Activated CD8-positive, alpha-beta memory T cell treated with anti-CD3 and anti-CD28 coated beads, Interleukin-2, amount 50 U/mL, for 4 hours (primary cell): ENCODE measurements around the gene KIFC1.
"Not testable (repeated sequence)": the region's sequence is repeated elsewhere in the genome, so short reads cannot be mapped to it uniquely, and the experiment has no call there.

Experiments
- DNase-seq: peaks from one replicate; pipeline ENCODE4 v3.0.0-alpha.2; 2020

KIFC1 gene

GRCh38 chr6:33391278-33391921 is at the start of gene KIFC1:
KIFC1 (plus strand) TSS chr6:33391823; CDS start chr6:33391986, 163 bp downstream.
- DNase-seq: peak; percentile 98

GRCh38 chr6:33343606-33343952 is 48.0 kb upstream of the KIFC1 start:
- DNase-seq: not testable (repeated sequence)

- peak; percentile 36 for DNase-seq
These were observed 47.5 kb upstream of the KIFC1 start for GRCh38 chr6:33343953-33344611.

GRCh38 chr6:33344701-33345697 is 46.6 kb upstream of the KIFC1 start:
- DNase-seq: peak; percentile 57

- DNase-seq: not testable (repeated sequence)
These were observed 44.7 kb upstream of the KIFC1 start for GRCh38 chr6:33346972-33347371.

GRCh38 chr6:33347816-33348215 is 43.8 kb upstream of the KIFC1 start:
- DNase-seq: no peak

GRCh38 chr6:33355860-33356259 is 35.8 kb upstream of the KIFC1 start:
- DNase-seq: not testable (repeated sequence)

- no peak for DNase-seq
These were observed 35.3 kb upstream of the KIFC1 start for GRCh38 chr6:33356295-33356694.

GRCh38 chr6:33357160-33357871 is 34.3 kb upstream of the KIFC1 start:
- not testable (repeated sequence) for DNase-seq

GRCh38 chr6:33359331-33359730 is 32.3 kb upstream of the KIFC1 start:
- DNase-seq: no peak

- DNase-seq: not testable (repeated sequence)
These were observed 28.1 kb upstream of the KIFC1 start for GRCh38 chr6:33363486-33363885.

- DNase-seq: not testable (repeated sequence)
These were observed 27.0 kb upstream of the KIFC1 start for GRCh38 chr6:33364475-33365205.

- not testable (repeated sequence) for DNase-seq
These were observed 26.2 kb upstream of the KIFC1 start for GRCh38 chr6:33365206-33365971.

GRCh38 chr6:33367009-33367714 is 24.5 kb upstream of the KIFC1 start:
- DNase-seq: no peak

- DNase-seq: not testable (repeated sequence)
These were observed 24.0 kb upstream of the KIFC1 start for GRCh38 chr6:33367715-33368025.

GRCh38 chr6:33371901-33372300 is 19.7 kb upstream of the KIFC1 start:
- DNase-seq: not testable (repeated sequence)

GRCh38 chr6:33372526-33373123 is 19.0 kb upstream of the KIFC1 start:
- DNase-seq: no peak

- no peak for DNase-seq
These were observed 17.4 kb upstream of the KIFC1 start for GRCh38 chr6:33373960-33374910.

GRCh38 chr6:33375143-33375671 is 16.4 kb upstream of the KIFC1 start:
- no peak for DNase-seq
